ENCODE results near the gene TSPOAP1. TPM values are rescaled to one million over a fixed set of nuclear protein-coding genes. Genes with fewer than 3 reads are reported as not detected.
A peak's percentile ranks its signal among the peaks of the same experiment; 100 is the strongest.

TSPOAP1 gene
- total RNA-seq, 1 donor from 2014 or later, result 101 TPM

- Mint-ChIP-seq H3K4me1 (ENCODE audit: low read depth) (no peaks in the 10 kb centered on the region), H3K27ac (no peak overlapping the region), H3K36me3 (ENCODE audit: insufficient read depth) (no peaks in the 10 kb centered on the region), H3K9me3 (ENCODE audit: low read depth) (no peaks in the 10 kb centered on the region), H3K4me3 (ENCODE audit: low read depth) (no peak overlapping the region), H3K27me3 (no peaks in the 10 kb centered on the region)
- TF ChIP-seq, protein P1, sequence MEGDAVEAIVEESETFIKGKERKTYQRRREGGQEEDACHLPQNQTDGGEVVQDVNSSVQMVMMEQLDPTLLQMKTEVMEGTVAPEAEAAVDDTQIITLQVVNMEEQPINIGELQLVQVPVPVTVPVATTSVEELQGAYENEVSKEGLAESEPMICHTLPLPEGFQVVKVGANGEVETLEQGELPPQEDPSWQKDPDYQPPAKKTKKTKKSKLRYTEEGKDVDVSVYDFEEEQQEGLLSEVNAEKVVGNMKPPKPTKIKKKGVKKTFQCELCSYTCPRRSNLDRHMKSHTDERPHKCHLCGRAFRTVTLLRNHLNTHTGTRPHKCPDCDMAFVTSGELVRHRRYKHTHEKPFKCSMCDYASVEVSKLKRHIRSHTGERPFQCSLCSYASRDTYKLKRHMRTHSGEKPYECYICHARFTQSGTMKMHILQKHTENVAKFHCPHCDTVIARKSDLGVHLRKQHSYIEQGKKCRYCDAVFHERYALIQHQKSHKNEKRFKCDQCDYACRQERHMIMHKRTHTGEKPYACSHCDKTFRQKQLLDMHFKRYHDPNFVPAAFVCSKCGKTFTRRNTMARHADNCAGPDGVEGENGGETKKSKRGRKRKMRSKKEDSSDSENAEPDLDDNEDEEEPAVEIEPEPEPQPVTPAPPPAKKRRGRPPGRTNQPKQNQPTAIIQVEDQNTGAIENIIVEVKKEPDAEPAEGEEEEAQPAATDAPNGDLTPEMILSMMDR (IDR thresholded peaks at IDR 0.05; ENCODE audit: unreplicated experiment), result peak; percentile 56
- DNase-seq (ENCODE audit: low spot score, unreplicated experiment), result peak; percentile 37
Measured at GRCh38 chr17:58308173-58308984, 20.2 kb downstream of the TSPOAP1 start.

DNA sequence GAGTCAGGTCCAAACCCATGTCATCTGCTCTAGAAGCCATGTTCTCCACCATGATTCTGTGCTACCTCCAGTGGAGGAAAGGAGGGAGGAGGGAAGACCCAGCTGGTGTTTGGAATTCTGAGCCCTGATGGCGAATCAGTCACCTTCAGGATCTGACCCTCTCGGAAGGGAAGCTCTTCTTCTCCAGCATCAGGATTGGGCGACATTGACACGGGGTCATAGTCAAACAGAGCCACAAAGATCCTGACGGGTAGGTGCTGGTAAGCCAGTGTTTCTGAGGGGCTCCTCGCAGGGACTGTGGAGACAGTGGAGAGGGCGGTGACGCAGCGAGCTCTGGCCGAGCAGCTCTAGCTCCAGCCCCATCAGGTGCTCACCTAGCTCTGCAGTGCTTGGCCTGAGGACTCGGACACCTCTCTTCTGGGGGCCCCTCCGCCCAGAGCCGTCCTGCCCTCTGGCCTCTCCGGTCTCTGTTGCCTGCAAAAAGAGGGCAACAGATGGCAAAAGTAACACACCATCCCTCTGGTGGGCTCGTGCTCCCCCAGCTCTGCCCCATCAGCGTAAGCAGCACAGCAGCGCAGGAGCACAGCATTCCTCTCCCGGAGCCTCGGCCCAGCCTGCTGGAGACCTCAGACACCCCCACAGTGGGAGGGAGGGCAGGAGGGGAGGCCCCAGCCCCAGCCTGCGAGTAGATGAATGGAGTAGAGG, 21.0 kb downstream of the TSPOAP1 start:
- Mint-ChIP-seq H3K4me1 (ENCODE audit: low read depth) (no peaks in the 10 kb centered on the region), H3K9me3 (ENCODE audit: low read depth) (no peaks in the 10 kb centered on the region), H3K27me3 (no peaks in the 10 kb centered on the region), H3K4me3 (ENCODE audit: low read depth) (no peak overlapping the region), H3K36me3 (ENCODE audit: insufficient read depth) (no peaks in the 10 kb centered on the region), H3K27ac (no peak overlapping the region)
- TF ChIP-seq, protein P1 (IDR thresholded peaks at IDR 0.05; ENCODE audit: unreplicated experiment), result no peak
- DNase-seq (ENCODE audit: low spot score, unreplicated experiment), result peak; percentile 8

- TF ChIP-seq, protein P1 (IDR thresholded peaks at IDR 0.05; ENCODE audit: unreplicated experiment), result no peak
- Mint-ChIP-seq H3K4me1 (ENCODE audit: low read depth) (no peaks in the 10 kb centered on the region), H3K27me3 (no peaks in the 10 kb centered on the region), H3K36me3 (ENCODE audit: insufficient read depth) (no peaks in the 10 kb centered on the region), H3K4me3 (ENCODE audit: low read depth) (no peak overlapping the region), H3K27ac (peak overlapping the region; percentile 5), H3K9me3 (ENCODE audit: low read depth) (no peaks in the 10 kb centered on the region)
- peak; percentile 5 for DNase-seq (ENCODE audit: low spot score, unreplicated experiment)
Measured at GRCh38 chr17:58306131-58306951, 22.3 kb downstream of the TSPOAP1 start.

GRCh38 chr17:58305626-58306025, 23.0 kb downstream of the TSPOAP1 start:
- TF ChIP-seq, protein P1 (IDR thresholded peaks at IDR 0.05; ENCODE audit: unreplicated experiment), result no peak

More at GRCh38 chr17:58305626-58306025, 23.0 kb downstream of the TSPOAP1 start:
- DNase-seq (ENCODE audit: low spot score, unreplicated experiment), result no peak
- Mint-ChIP-seq H3K27me3 (no peaks in the 10 kb centered on the region), H3K36me3 (ENCODE audit: insufficient read depth) (no peaks in the 10 kb centered on the region), H3K9me3 (ENCODE audit: low read depth) (no peaks in the 10 kb centered on the region), H3K4me3 (ENCODE audit: low read depth) (no peak overlapping the region), H3K4me1 (ENCODE audit: low read depth) (no peaks in the 10 kb centered on the region), H3K27ac (no peak overlapping the region)

Data from progenitor cell of endocrine pancreas (in vitro differentiated cells).